ENCODE measurements around the gene CELF1. TPM values are rescaled to one million over a fixed set of nuclear protein-coding genes. Genes with fewer than 3 reads are reported as not detected.
A peak's percentile ranks its signal among the peaks of the same experiment; 100 is the strongest.

CELF1 gene
- total and polyA plus RNA-seq, 2 experiments from 2014 or later, result 124 to 233 TPM

DNA sequence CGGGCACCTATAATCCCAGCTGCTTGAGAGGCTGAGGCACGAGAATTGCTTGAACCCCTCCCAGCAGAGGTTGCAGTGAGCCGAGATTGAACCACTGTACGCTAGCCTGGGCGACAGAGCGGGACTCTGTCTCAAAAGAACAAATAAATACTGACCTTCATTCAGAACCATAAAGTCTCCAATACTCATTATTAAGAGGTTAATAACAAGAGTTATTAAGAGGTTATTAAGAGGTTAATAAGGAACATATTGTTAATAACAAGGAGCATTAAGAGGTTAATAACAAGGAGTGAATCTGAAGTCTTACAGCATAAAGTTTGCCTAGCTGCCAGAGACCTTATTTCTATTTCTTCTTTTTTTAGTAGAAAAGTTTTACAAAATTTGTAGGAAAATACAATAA is 7.6 kb downstream of the CELF1 start:
- no peak overlapping the region for H3K4me3 Mint-ChIP-seq
- H3K27ac Mint-ChIP-seq, result no peak overlapping the region
- ATAC-seq, result no peak
- Histone ChIP-seq H3K4me2 (no peak overlapping the region), H3K27ac (ENCODE audit: low read depth) (0 out of 2 replicates have a peak overlapping the region, but pooled peaks have one; percentile 41), H3K9me2 (ENCODE audit: insufficient read depth) (no peaks in the 10 kb centered on the region), H4K20me1 (replicated peaks; ENCODE audit: insufficient read depth) (peaks cover 92% of the 10 kb centered on the region), H3K27me3 (ENCODE audit: insufficient read depth) (no peaks in the 10 kb centered on the region), H3K4me3 (no peak overlapping the region), H3K36me3 (ENCODE audit: insufficient read depth) (no peaks in the 10 kb centered on the region), H3F3A (replicated peaks; ENCODE audit: low read depth) (peaks cover 5% of the 10 kb centered on the region; the same call in 1 of the 2 replicates), H2AFZ (no peak overlapping the region), H3K4me1 (ENCODE audit: insufficient read depth) (peaks cover 27% of the 10 kb centered on the region), H3K79me2 (replicated peaks; ENCODE audit: insufficient read depth) (peaks cover 100% of the 10 kb centered on the region)
- no peaks in the 10 kb centered on the region; the same call in 2 of the 3 replicates for H3K9me3 Mint-ChIP-seq
- TF ChIP-seq, protein P1, sequence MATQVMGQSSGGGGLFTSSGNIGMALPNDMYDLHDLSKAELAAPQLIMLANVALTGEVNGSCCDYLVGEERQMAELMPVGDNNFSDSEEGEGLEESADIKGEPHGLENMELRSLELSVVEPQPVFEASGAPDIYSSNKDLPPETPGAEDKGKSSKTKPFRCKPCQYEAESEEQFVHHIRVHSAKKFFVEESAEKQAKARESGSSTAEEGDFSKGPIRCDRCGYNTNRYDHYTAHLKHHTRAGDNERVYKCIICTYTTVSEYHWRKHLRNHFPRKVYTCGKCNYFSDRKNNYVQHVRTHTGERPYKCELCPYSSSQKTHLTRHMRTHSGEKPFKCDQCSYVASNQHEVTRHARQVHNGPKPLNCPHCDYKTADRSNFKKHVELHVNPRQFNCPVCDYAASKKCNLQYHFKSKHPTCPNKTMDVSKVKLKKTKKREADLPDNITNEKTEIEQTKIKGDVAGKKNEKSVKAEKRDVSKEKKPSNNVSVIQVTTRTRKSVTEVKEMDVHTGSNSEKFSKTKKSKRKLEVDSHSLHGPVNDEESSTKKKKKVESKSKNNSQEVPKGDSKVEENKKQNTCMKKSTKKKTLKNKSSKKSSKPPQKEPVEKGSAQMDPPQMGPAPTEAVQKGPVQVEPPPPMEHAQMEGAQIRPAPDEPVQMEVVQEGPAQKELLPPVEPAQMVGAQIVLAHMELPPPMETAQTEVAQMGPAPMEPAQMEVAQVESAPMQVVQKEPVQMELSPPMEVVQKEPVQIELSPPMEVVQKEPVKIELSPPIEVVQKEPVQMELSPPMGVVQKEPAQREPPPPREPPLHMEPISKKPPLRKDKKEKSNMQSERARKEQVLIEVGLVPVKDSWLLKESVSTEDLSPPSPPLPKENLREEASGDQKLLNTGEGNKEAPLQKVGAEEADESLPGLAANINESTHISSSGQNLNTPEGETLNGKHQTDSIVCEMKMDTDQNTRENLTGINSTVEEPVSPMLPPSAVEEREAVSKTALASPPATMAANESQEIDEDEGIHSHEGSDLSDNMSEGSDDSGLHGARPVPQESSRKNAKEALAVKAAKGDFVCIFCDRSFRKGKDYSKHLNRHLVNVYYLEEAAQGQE (IDR thresholded peaks at IDR 0.05; ENCODE audit: unreplicated experiment), result no peak
- TF ChIP-seq NANOG (IDR thresholded peaks at IDR 0.05; ENCODE audit: borderline replicate concordance), result no peak
- H3K4me1 Mint-ChIP-seq, result peaks cover 20% of the 10 kb centered on the region; the same call in 2 of the 3 replicates
- peaks cover 23% of the 10 kb centered on the region for H3K36me3 Mint-ChIP-seq (ENCODE audit: low read depth)
- no peak for DNase-seq (ENCODE audit: low spot score)
- peaks cover 3% of the 10 kb centered on the region for H3K27me3 Mint-ChIP-seq (ENCODE audit: insufficient read depth, low read depth, poor library complexity)

DNA sequence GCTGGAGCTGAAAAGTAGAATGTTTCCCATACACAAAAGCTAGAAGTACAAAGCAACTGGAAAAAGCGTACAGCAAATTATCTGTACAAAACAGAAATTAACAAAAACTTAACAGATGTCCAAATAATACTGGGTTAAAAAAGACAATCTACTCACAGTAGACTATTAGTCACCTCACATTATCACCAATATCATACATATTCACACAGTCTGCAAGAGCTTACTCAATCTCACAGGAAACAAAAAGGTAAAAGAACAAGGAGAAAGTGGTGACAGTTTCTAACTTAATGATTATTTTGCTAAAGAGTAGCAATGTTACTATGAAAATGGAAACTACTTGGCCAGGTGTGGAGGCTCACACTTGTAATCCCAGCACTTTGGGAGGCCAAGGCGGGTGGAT is 11.9 kb downstream of the CELF1 start:
- peaks cover 10% of the 10 kb centered on the region; the same call in 2 of the 3 replicates for H3K36me3 Mint-ChIP-seq (ENCODE audit: low read depth)
- TF ChIP-seq ZNF114 (CRISPR knock-in tag; IDR thresholded peaks at IDR 0.05) (no peak), STAT1 (IDR thresholded peaks at IDR 0.05; ENCODE audit: unreplicated experiment) (no peak), NANOG (IDR thresholded peaks at IDR 0.05; ENCODE audit: borderline replicate concordance) (no peak)
- H3K4me3 Mint-ChIP-seq, result no peak overlapping the region; the same call in 2 of the 3 replicates
- H3K4me1 Mint-ChIP-seq, result peaks cover 29% of the 10 kb centered on the region
- Histone ChIP-seq H3K4me1 (ENCODE audit: insufficient read depth) (peaks cover 41% of the 10 kb centered on the region), H2AFZ (no peak overlapping the region), H3K27ac (ENCODE audit: low read depth) (no peak overlapping the region), H3K4me2 (no peak overlapping the region), H3K27me3 (ENCODE audit: insufficient read depth) (no peaks in the 10 kb centered on the region), H3K36me3 (ENCODE audit: insufficient read depth) (no peaks in the 10 kb centered on the region), H4K20me1 (replicated peaks; ENCODE audit: insufficient read depth) (peaks cover 91% of the 10 kb centered on the region), H3K4me3 (no peak overlapping the region), H3K9me2 (ENCODE audit: insufficient read depth) (no peaks in the 10 kb centered on the region; the same call in 1 of the 2 replicates), H3K79me2 (replicated peaks; ENCODE audit: insufficient read depth) (peaks cover 100% of the 10 kb centered on the region), H3F3A (replicated peaks; ENCODE audit: low read depth) (peaks cover 10% of the 10 kb centered on the region; the same call in 1 of the 2 replicates)
- no peaks in the 10 kb centered on the region; the same call in 2 of the 3 replicates for H3K9me3 Mint-ChIP-seq
- ATAC-seq (no peak), DNase-seq (ENCODE audit: low spot score) (no peak)
- H3K27me3 Mint-ChIP-seq (ENCODE audit: insufficient read depth, low read depth, poor library complexity), result no peaks in the 10 kb centered on the region
- H3K27ac Mint-ChIP-seq, result no peak overlapping the region

DNA sequence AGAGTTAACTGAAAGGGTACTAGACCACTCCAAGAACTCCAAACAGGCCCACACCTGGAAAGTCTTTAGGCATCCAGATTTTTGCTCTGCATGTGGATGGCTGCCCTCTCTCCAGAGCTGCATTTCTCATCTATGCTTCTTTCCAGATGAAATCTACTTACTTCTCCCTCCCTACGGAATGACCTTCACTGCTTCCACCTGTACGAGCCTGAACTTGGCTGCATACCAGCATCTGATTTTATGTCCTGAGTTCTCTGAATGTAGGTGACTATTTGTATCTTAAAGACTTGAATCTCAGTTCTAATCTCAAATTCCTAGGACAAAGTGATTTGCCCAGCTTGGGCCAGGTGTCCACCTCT is 13.3 kb downstream of the CELF1 start:
- Histone ChIP-seq H3K27me3 (ENCODE audit: insufficient read depth) (no peaks in the 10 kb centered on the region), H3K4me1 (ENCODE audit: insufficient read depth) (peaks cover 41% of the 10 kb centered on the region), H4K20me1 (replicated peaks; ENCODE audit: insufficient read depth) (peaks cover 85% of the 10 kb centered on the region), H3F3A (replicated peaks; ENCODE audit: low read depth) (peaks cover 10% of the 10 kb centered on the region; the same call in 1 of the 2 replicates), H3K4me2 (peak overlapping the region; percentile 53), H3K9me2 (ENCODE audit: insufficient read depth) (no peaks in the 10 kb centered on the region; the same call in 1 of the 2 replicates), H3K27ac (ENCODE audit: low read depth) (peak overlapping the region; percentile 74), H3K36me3 (ENCODE audit: insufficient read depth) (no peaks in the 10 kb centered on the region), H3K4me3 (0 out of 2 replicates have a peak overlapping the region, but pooled peaks have one; percentile 18), H2AFZ (no peak overlapping the region), H3K79me2 (replicated peaks; ENCODE audit: insufficient read depth) (peaks cover 100% of the 10 kb centered on the region)
- Mint-ChIP-seq H3K4me1 (peaks cover 32% of the 10 kb centered on the region), H3K27me3 (ENCODE audit: insufficient read depth, low read depth, poor library complexity) (no peaks in the 10 kb centered on the region), H3K9me3 (no peaks in the 10 kb centered on the region; the same call in 2 of the 3 replicates), H3K4me3 (no peak overlapping the region), H3K27ac (no peak overlapping the region), H3K36me3 (ENCODE audit: low read depth) (peaks cover 15% of the 10 kb centered on the region; the same call in 2 of the 3 replicates)
- DNase-seq (ENCODE audit: low spot score) (no peak), ATAC-seq (no peak)
- TF ChIP-seq, protein P2, sequence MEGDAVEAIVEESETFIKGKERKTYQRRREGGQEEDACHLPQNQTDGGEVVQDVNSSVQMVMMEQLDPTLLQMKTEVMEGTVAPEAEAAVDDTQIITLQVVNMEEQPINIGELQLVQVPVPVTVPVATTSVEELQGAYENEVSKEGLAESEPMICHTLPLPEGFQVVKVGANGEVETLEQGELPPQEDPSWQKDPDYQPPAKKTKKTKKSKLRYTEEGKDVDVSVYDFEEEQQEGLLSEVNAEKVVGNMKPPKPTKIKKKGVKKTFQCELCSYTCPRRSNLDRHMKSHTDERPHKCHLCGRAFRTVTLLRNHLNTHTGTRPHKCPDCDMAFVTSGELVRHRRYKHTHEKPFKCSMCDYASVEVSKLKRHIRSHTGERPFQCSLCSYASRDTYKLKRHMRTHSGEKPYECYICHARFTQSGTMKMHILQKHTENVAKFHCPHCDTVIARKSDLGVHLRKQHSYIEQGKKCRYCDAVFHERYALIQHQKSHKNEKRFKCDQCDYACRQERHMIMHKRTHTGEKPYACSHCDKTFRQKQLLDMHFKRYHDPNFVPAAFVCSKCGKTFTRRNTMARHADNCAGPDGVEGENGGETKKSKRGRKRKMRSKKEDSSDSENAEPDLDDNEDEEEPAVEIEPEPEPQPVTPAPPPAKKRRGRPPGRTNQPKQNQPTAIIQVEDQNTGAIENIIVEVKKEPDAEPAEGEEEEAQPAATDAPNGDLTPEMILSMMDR (conservative IDR thresholded peaks at IDR 0.05; ENCODE audit: low read depth in 2 of 2), result 0 out of 4 replicates have a peak, but pooled peaks of 1 of the 2 experiments have one; percentile 13
- no peak for TF ChIP-seq JUNB (IDR thresholded peaks at IDR 0.05; ENCODE audit: unreplicated experiment)

All from GM23338 (cell line).